Hematopoietic multipotent progenitor cell treated with erythropoietin and hydrocortisone succinate and interleukin-3 and kit ligand, for 6 days (in vitro differentiated cells): Measurements from ENCODE around the gene IGSF23.
"Not testable (repeated sequence)": the region's sequence is repeated elsewhere in the genome, so short reads cannot be mapped to it uniquely, and the experiment has no call there.

Source experiments
- DNase-seq: peaks from one replicate; pipeline ENCODE4 v3.0.0-alpha.2; 2015

IGSF23 gene

DNA sequence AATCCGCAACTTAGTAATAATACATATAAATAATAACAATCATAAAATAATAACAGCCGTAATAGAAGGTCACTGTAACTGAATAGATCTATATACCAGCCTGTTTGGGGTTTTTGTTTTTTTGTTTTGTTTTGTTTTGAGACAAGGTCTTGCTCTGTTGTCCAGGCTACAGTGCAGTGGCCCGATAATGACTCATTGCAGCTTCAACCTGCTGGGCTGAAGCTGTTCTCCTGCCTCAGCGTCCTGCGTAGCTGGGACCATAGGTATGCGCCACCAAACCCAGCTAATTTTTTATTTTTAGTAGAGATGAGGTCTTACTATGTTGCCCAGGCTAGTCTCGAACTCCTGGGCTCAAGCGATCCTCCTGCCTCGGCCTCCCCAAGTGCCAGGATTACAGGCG lies 950 bp downstream of the IGSF23 start:
- no peak for DNase-seq

DNA sequence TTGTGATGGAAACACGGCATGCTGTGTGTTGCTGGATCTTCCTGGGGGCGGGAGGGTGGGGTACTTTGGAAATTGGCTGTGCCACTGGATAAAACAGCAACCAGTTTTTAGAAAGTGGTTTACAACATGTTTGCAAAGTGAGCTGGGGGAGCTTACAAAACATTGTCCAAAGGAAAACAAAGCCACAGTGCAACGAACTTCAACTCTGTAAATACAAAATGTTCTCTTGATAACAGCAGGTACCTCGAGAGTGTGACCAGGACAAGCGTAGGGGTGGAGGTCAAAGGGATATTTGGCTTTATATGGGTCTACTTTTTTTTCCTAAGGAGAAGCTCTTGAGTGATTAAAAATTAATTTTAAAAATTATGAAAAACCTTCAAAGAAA lies 2.5 kb downstream of the IGSF23 start:
- DNase-seq, result no peak

DNA sequence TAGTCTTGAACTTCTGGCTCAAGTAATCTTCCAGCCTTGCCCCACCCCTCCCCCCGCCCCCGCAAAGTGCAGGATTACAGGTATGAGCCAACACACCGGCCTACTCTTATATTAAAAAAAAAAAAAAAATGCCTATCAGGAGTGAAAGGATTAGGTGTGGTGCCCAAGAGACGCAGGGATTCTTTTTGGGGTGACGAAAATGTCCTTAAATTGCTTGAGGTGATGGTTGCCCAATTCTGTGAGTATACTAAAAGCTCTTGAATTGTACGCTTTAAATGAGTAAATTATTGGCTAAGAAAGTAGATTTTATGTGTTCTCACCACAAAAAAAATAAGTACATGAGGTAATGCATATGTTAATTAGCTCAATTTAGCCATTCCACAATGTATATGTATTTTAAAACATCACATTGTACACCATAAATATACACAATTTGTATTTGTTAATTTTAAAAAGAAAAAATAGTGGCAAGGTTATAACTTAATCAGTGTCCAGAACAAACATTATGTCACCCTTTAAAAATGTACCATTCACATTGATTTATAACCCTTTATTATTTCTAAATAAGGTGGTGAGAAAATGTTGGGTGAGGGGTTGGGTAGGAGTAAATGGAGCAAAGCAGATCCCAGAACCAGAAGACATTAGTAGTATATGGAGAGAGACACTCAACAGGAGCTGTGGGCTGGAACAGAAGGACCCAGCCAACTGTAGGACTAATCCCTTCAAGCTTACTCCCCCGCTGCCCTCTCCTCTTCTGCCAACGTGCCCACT lies 3.9 kb downstream of the IGSF23 start:
- no peak for DNase-seq

DNA sequence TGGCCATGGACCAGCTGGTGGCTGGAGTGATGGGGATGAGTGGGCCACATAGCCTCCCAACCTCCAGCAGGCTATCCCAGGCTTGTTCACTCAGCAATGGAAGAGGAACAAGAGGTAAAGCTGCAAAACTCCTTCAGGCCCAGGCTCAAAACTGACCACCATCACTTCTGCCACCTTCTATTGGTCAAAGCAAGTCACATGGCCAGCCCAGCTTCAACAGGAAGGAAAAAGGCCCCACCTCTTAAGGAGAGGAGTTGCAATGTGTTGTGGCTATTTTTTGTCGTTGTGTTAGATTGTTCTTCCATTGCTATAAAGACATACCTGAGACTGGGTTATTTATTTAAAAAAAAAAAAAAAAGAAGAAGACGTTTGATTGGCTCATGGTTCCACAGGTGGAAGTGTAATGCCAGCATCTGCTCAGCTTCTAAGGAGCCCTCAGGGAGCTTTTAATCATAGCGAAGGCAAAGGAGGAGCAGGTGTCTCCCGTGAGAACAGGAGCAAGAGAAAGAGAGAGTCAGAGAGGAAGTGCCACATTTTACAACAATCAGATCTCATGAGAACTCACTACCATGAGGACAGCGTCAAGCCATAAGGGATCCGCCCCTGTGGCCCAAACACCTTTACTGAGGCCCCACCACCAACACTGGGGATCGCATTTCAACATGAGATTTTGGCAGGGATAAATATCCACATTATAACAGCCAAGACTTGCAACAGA lies 5.4 kb downstream of the IGSF23 start:
- no peak for DNase-seq

DNA sequence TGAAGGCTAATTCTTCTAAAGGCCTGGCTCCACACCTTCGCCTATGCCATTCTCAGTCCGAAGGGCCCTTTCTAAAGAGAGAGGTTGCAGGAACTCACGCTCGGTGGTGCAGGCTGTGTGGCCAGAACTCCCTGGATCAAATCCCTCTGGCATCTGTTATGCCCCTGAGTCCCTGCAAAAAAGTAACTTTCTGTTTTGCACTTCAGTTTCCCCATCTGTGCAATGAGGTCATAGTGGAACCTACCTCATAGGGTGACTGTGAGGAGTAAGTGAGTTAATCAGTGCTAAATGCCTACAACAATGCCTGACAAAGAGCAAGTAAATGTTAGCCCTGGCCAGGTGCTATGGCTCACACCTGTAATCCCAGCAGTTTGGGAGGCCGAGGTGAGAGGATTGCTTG lies 7.3 kb downstream of the IGSF23 start:
- DNase-seq, result no peak

DNA sequence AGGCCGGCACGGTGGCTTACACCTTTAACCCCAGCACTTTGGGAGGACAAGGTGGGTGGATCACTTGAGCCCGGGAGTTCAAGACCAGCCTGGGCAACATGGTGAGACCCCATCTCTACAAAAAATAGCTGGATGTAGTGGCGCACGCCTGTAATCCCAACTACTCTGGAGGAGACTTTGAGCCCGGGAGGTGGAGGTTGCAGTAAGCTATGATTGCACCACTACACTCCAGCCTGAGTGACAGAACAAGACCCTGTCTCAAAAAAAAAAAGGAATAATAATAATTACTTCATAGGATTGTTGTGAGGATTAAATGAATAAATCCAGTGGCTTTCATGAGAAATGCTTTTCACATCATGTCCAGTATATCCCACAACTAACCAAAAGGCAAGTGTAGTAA lies 8.0 kb downstream of the IGSF23 start:
- no peak for DNase-seq

DNA sequence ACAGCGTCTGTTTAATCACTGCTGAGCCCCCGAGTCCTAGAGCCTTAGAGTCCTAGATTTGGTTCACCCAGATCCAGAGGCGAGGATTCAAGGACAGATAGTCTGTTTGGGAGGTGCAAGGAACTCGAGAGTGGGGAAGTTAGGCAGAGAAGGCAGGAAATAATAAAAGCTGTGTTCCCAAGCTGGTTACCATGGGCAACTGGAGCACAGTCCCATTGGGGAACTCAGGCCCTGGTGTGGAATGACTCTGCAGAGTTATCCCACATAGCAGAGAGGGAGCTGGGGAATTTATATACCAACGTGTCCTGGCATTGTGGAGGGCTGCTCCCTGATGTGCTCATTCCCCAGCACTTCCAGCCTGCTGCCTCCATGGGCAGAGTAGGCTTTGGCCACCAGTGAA lies 9.7 kb downstream of the IGSF23 start:
- DNase-seq, result no peak

DNA sequence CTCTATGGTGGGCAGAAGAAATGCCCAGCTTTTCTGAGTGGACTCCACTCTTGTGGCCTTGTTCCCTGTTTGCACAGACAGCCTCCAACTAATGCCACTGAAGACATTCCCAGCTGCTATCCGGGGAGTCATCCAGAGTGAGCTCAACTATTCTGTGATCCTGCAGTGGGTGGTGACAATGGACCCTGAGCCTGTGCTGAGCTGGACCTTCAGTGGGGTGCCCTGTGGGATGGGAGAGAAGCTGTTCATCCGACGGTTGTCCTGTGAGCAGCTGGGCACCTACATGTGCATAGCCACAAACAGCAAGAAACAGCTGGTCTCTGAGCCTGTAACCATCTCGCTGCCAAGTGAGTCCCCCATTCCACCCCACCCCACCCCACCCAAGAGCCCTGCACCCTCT lies 10.3 kb downstream of the IGSF23 start:
- no peak for DNase-seq

DNA sequence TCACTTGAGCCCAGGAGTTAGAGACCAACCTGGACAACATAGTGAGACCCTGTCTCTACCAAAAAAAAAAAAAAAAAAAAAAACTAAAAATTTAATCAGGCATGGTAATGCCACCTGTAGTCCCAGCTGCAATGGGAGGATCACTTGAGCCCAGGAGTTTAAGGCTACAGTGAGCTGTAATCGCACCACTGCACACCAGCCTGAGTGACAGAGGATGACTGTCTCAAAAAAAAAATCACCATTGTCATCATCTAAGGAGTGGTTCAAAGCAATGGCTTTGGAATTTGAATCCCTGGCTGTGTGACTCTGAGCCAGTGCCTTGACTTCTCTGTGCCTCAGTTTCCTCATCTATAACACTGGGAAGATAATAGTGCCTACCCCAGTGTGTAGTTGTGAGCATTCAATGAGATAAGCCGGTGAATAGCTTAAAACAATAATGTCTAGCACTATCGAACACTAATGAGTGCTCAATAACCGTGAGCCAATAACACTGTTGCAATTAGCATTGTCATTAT lies 11.5 kb downstream of the IGSF23 start:
- no peak for DNase-seq

DNA sequence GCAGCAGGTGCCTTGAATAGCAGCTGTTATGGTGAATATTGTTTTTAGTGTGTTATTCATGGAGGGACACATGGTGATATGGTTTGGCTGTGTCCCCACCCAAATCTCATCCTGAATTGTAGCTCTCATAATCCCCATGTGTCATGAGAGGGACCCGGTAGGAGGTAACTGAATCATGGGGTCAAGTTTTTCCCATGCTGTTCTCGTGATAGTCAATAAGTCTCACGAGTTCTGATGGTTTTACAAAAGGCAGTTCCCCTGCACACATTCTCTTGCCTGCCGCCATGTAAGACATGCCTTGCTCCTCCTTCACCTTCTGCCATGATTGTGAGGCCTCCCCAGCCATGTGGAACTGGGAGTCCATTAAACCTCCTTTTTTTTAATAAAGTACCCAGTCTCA lies 12.3 kb downstream of the IGSF23 start:
- not testable (repeated sequence) for DNase-seq

DNA sequence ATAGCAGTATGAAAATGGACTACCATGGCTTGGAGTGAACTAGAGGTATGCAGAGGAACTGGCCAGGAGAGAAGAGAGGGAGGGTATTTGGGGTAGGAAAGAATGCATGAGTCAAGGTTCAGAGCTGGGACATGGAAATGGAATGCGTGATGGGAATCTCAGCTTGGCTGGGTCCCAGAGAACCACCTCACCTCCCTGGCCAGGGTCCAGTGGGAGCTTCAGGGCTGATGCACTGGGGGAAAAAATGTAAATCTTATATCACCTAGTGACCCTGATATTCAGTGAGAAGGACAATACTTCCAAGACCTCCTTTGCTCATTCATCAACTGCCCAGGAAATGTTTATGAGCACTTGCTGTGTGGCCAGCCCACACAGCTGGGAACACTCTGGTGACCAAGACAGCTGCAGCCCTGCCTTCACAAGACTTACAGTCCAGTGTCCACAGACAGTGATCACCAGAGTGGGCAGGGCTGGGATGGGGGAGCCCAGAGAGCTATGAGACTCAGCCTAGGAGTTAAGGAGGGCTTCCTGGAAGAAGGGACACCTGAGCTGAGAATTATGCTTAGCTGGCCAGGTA lies 12.8 kb downstream of the IGSF23 start:
- no peak for DNase-seq

DNA sequence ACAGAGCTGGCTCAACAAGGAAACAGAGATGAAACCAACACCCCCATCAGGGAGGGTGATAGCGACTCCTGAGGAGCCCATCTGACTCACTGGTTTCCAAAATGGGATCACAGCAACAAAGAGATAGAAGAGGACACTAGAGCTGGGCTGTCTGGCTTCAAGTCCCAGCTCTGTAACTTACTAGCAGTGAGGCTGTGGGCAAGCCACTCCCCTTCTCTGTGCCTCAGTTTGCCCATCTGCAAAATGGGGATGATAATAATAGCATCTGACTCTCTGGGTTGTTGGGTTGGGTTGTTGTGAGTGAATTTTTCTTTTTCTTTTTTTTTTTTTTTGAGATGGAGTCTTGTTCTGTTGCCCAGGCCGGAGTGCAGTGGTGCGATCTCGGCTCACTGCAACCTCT lies 14.3 kb downstream of the IGSF23 start:
- DNase-seq, result no peak

DNA sequence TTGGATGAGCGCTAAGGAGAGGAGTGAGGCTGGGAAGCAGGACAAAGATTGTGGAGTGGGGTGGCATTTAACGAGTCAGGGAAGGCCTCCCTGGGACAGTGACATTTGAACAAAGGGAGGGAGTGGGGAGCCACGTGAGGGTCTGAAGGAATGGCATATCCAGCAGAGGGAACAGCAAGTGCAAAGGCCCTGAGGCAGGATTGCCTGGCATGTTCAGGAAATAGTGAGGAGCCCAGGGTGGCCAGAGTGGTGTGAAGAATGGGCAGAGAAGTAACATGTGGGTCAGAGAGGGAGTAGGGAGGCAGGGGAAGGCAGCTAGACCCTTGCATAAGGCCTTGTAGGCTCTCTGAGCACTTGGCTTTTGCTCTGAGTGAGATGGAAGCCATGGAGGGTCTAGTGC lies 15.4 kb downstream of the IGSF23 start:
- no peak for DNase-seq

DNA sequence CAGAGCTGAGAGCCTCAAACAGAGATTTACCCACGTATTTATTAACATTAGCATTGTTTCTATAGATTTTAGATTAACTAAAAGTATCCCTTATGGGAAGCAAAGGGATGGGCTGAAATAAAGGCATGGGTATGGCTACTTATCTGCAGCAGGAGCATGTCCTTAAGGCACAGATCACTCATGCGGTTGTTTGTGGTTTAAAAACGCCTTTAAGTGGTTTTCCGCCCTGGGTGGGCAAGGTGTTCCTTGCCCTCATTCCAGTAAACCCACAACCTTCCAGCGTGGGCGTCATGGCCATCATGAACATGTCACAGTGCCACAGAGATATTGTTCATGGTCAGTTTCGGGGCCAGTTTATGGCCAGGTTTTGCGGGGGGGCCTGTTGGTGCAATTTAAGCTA lies 18.2 kb downstream of the IGSF23 start:
- not testable (repeated sequence) for DNase-seq

DNA sequence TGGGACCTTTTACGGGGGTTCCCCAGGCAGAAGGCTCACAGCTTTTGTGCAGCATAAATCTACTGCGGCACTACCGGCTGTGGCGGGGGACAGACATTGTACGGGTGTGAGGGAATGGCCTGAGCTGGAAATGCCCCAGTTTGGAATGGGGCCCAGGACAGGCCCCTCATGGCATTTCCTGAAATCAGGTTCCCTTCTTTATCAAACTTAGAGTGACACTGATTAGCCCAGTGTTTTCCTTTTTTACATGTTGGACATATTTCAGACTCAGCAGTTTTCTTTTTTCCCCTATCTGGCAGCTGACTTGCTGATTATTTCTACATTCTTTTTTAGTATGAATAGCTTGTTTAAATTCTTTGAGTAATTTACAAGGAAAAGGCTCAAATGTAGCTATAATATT lies 20.7 kb downstream of the IGSF23 start:
- not testable (repeated sequence) for DNase-seq

DNA sequence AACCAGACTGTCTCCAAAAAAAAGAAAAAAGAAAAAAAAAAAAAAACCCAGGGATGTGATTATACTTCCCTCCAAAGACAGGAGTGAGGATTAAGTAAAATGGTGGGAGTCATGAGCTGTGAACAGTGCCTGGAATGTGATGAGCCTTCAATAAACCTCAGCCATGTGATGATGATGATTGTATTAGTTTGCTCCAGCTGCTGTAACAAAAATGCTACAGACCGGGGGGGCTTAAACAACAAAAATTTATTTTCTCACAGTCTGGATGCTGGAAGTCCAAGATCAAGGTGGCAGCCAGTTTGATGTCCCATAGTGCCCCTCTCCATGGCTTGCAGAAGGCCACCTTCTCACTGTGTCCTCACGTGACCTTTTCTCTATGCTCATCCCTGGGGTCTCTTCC lies 21.4 kb downstream of the IGSF23 start:
- DNase-seq, result no peak

DNA sequence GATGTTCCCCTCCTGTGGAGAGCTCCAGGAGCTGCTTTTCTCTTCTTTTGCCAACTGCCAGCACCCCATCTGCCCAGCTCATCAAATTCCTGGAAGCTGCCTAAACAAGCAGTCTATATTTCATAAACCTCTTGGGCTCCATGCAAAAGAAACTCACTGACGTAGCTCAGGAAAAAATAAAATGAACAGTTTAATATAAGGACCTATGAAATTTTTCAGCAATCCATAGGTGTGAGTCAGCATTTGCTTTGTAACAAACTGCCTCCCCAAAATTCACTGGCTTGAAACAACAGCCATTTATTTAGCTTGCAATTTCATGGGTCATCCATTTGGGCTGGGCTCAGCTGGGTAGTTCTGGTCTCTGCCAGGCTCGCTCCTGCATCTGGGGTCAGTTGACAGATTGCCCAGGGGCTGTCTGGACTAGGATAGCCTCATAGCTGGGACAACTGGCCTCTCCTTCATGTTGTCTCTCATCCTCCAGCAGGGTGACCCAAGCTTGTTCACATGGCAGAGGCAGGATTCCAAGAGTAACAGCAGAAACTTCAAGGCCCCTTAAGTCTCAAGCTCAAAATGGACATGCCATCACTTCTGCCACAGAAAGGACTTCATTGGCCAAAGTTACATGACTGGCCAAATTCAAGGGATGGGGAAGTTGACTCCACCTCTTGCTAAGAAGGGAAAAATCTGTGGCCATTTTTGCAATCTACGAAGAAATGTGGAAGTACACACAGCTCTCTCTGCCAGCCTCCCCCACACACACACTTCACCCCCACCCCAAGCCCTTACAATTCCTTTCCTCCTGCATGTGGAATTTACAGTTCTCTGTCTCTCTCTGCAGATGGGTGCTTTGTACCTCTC lies 22.4 kb downstream of the IGSF23 start:
- peak; percentile 38 for DNase-seq

DNA sequence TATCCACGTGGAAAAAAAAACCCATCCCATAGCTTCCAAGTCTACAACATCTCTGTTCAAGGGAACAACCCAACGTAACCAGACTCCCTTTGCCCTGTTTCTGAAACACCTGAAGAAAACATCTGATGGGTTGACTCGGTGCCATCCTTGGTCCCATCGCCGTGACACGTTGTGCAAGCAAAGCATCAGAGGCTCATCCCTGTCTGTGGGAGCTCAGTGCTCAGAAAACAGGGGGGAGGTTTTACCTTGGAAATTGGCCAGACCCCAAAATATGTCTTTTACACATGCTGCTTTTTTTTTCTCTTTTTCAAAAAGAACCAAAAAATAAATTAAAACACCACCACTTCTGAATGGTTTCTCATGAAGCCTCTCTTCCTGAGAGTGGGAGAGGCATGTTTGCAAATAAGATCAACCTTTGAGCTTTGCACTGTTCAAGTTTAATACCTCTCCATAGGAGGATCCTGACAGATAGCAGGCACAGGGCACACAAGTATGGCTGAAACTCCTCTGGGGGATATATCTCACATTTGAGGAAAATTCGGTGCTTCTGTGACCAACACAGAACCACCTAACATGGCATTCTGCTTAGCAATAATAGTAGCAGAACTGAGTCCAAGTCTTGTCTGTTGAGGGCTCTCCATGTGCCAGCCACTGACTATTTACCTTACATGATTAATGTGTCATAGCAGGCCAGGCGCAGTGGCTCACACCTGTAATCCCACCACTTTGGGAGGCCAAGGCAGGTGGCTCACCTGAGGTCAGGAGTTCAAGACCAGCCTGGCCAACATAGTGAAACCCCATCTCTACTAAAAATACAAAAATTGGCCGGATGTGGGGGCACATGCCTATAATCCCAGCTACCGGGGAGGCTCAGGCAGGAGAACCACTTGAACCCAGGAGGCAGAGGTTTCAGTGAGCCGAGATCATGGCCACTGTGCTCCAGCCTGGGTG lies 23.4 kb downstream of the IGSF23 start:
- no peak for DNase-seq

DNA sequence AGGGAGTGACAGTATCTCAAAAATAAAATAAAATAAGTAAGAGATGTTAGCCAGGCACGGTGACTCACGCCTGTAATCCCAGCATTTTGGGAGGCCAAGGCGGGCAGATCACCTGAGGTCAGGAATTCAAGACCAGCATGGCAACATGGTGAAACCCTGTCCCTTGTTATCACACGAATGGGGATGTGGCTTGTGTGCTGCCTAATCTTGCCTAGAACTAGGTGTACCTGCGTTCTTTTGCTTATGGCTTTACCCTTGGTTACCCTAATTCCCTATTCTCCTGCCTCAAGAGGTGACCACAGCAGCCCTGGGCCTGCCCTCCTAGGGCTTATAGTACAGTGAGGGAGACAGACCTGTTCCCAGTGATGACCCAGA lies 24.0 kb downstream of the IGSF23 start:
- no peak for DNase-seq

DNA sequence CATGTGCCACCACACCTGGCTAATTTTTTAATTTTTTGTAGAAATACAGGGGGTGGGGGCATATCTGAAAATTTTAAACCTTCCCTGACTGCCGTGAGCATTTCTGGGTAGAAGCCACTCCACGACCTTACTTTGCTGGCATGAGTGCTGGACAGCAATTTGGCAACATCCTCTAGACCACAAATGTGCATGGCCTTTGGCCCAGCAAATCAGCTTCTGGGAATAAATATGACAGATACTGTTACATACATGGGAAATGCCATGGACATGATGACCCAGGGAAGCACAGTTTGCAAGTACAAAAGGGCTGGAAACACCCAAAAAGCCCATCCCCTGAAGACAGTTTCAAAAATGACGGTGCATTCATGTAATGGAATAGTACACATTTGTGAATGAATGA lies 27.2 kb downstream of the IGSF23 start:
- no peak for DNase-seq

DNA sequence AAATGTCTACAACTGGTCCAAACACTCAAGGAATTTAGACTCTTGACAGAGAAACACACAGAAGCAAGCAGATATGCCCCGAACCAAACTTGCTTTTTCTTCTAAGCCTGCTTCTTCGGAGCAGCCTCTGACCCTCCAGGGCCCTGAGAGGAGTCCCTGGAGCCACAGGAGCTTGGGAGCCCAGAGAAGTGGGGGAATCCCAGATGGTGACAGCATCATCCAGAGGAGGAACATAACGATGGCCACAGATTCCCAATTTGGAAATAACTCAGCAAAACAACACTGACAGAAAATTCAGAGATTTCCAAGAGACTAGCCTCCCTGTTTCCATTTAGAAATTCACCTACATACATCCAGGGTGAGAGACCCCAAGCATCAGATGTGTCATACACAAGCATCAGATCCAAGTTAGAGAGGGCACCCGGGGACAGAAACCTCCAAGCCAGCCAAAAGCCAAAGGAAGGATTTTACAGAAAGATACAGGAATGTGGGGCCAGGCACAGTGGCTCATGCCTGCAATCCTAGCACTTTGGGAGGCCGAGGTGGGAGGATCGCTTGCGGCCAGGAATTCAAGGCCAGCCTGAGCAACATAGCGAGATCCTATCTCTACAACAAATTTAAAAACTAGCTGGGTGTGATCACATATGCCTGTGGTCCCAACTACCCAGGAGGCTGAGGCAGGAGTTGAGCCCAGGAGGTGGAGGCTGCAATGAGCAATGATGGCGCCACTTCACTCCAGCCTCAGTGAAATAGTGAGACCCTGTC lies 28.3 kb downstream of the IGSF23 start:
- no peak for DNase-seq
